ENCODE data around the gene ITGB3.
"Not testable (repeated sequence)": the region's sequence is repeated elsewhere in the genome, so short reads cannot be mapped to it uniquely, and the experiment has no call there.

The ITGB3 gene

DNA sequence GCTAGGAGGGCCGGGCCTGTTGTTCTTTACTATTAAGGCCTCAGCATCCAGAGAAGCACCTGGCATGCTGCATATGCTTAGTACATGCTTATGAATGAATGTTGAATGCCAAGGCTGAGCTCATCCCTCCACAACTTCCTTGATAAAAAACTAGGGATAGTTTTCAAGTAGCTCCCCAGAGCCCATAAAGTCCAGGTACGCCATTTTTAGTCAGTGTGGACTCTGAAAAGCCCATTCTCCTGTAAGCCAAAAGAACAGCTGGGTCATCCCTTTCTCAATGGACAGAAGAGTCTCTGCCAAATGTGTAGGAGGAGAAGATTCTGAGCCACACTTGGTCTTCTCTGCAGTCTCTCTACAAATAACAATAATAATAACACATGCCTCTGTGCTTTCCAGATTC, 8.9 kb upstream of the ITGB3 start:
- no peak for DNase-seq (ENCODE audit: low read depth in 2 of 2)

DNA sequence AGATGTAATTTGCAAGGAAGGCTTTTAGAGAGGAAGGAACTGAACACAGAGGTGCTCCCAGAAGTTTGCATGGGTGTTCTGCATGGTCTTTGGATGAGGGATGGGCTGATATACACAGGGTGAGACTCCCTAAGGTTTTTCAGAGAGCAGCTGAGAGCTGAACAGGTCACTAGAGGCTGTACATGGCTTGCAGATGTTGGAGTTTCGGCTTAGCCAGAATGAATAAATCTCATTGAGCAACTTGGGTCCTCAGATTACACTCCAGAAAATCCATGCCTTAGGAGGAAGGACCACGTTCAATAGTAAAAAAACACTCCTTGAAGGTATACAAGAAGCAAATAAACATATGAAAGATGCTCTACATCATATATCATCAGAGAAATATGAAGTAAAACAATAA, 7.5 kb upstream of the ITGB3 start:
- no peak for DNase-seq (ENCODE audit: low read depth in 2 of 2)

DNA sequence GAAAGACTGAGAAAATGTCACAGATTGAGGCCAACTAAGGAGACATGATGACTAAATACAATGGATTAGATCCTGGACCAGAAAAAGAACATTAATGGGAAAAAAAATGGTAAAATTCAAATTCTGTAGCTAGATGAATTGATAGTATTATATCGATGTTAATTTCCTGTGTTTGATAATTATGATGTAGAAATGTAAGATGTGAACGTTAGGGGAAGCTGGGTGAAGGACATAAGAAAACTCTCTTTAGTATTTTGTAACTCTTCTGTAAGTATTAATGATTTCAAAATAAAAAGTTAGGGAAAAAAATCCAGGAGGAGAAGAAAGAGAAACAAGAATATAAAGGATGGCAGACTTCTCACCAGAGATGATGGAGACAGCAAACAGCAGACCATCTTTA, 2.8 kb upstream of the ITGB3 start:
- DNase-seq (ENCODE audit: low read depth in 2 of 2): no peak

DNA sequence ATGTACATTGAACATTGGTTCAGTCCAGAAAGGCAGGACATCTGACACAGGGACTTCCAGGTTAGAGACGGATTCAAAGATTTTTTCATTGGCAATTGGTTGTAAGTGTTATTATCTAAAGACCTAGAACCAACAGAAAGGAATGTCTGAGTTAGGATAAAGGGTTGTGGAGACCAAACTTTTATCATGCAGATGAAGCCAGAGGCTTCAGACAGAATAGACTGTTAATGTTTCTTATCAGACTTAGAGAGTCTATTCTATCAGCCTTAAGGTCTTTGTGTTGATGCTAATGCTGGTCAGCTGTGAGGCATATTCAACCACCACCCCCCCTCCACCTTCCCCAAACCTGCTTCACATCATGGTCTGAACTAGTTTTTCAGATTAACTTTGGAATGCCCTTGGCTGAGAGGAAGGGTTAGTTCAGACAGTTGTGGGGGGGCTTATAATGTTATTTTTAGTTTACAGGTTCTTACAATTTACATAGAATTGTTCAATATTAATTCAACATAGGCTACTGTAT, 2.1 kb upstream of the ITGB3 start:
- no peak for DNase-seq (ENCODE audit: low read depth in 2 of 2)

DNA sequence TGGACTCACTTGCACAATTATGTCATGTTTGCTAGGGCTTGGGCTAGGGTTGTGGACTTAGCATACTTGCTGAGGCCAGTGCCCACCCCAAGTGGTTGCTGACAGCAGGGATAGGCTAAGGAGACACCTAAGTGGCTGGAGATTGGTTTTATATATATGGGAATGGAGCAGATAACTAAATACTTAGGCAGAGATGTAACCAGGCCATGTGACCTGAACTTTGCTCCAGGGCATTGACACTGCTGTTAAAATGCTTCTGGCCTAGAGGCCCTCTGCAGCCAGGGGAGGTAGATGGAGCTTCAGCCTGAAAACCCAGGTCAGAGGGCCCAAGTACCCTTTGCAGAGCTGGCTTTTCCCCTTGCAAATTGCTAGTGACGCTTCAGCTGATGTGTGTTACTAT, 1.4 kb upstream of the ITGB3 start:
- no peak for DNase-seq (ENCODE audit: low read depth in 2 of 2)

DNA sequence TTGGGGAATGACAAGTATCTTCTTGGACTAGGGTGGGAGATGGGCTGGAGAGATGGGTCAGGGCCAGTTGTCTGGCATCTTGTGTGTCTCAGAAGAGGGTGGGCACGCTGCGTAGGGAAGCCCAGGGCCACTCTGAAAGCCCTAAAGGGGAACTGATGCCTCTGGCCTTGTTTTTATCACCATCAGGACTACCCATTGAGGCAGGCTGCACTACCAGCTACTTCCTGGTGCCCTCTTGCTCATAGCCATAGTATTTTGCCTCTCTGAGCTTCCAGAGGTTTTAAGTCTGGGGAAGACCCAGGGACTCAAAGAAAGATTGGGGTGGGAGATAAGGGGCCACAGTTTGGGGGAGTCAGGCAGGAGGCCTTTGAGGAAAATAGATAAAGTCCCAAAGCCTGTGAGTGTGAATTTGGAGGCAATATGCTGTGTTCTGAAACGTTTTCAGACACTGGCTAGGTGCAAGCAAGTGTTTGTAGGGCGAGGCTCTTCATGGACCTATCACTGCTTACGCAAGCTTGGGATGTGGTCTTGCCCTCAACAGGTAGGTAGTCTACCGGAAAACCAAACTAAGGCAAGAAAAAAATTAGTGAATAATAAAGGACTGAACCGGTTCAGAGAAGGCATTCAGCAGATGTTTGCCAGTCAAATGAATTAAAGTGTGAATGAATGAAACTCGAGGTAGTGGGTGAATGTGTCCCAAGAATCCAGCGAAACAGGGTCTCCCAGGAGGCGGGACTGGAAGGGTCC, 688 bp upstream of the ITGB3 start:
- no peak for DNase-seq (ENCODE audit: low read depth in 2 of 2)

DNA sequence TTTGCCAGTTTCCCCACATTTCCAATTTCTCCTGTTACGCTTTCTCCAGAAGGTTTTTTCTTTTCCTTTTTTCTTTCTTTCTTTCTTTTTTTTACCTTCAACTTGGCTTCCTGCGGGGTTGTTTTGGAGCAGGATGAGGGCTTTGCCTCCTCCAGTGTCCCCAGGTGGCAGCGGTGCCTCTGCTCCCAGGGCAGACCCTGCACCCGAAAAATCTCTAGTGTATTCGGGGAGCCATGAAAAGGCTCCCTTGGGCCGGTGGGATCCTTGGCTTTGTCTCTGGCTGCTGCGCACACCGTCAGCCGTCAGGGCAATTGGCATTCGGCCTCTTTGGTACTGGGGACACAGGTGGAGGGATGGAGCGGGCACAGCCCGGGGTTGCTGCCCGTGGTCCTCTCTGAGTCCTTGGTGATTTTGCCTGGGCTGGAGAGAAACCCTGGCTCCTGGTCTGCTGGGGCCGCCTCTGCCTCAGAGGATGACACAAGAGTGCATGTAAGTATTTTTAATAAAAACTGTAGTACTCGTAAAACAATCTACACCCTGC, 846 bp downstream of the ITGB3 start:
- DNase-seq (ENCODE audit: low read depth in 2 of 2): no peak

DNA sequence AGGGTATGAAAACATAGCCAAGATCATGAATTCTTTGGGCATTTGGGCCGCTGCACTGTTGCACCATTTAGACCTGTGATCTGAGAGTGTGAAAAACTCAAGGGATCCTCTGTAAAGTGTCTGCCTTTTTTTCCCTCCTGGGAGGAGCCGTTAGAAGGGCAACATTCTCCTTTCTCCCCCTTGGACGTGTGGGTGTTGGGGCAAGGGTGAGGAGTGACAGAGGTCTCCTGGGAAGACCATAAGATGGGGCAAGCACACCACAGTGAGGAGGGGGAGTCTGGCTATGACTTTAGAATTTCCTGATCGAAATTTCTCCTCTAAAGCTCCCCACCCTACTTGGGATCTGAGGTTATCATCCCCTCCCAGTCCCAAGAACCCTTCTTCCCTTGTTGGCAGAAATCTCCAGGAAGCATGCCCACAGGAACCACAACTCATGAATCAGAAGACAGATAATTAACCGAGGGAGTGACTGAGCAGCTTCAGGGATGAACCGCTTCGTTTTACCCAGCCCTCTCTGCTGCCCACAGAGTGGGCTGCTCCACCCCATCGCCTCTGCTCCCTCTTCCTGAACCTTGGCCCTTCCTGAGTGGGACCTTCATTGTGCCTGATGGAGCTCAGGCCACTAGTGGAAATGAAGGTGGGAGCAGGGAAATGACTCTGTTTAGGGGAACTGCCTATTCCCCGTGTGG, 4.2 kb downstream of the ITGB3 start:
- no peak for DNase-seq (ENCODE audit: low read depth in 2 of 2)

DNA sequence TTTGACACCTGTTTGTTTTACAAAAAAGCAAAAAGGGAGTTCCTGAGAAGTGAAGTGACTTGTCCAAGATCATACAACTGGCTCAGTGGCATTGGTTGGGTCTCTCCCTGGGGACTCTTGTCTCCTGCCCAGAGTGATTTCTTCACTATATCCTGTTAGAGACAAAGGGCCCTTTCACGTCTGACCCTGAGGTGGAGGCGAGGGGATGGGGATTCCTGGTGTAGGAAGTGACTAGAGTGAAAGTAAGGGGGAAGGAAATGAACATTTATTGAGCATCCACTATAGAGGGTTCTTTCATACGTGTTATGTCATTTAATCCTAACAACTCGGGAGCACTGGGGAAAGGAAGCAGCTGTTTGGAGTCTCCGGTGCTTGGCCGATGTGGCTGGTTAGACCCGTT, 9.0 kb downstream of the ITGB3 start:
- no peak for DNase-seq (ENCODE audit: low read depth in 2 of 2)

DNA sequence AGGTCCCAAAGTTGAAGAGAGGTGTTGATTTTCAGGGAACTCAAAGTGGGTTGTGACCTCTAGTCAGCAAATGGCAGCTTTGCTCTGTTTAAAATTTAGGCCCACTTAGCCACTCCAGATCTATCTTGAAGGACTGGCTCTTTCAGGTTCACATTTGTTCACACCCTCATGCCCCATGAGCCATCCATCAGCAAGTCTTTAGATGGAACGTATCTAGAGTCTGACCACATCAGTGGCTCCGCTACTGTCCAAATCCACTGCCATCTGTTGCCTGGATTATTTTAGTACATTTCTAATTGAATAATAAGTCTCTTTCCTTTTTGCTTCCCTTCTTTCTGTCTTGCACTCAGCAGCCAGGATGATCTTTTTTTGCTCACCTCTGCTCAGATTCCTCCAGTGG, 10.5 kb downstream of the ITGB3 start:
- no peak for DNase-seq (ENCODE audit: low read depth in 2 of 2)

DNA sequence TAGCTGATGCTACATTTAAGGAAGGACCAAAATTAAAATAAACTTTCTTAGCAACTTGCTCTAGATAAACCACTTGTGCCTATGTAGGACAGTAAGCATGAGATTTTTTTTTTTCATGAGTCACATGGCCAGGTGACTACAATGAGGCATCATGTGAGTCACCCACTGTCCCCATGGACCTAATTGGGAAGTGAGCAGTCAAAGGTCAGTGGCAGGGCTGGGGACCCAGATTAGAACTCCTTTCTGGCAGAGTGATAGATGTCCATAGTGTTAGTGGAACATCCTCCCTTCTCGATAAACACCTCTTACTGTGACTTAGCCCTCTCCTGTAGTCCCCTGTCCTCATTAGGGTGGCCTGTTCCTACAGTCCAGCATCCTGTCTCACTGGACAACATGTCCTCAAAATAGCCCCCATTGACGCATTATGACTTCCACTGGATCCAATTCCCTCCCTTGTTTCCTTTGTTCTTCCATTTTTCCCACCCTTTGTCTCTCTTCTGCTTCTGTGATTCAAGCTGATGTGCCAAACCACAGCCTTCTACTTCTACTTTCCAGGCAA, 12.4 kb downstream of the ITGB3 start:
- no peak for DNase-seq (ENCODE audit: low read depth in 2 of 2)

DNA sequence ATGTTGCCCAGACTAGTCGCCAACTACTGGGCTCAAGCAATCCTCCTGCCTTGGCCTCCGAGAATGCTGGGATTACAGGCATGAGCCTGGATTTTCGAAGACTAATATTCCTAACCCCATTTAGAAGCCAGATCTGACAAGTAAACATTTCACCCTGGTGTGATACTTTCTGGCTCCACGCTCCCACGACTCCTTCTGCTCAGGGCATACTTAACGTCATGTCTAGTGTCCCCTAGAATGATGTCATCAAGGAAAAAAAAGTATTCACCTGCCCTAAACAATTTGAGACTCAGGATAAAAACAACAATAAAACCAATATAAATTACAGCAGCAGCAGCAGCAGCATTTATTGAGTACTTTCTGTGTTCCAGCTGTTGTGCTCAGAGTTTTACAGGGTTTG, 13.2 kb downstream of the ITGB3 start:
- no peak for DNase-seq (ENCODE audit: low read depth in 2 of 2)

DNA sequence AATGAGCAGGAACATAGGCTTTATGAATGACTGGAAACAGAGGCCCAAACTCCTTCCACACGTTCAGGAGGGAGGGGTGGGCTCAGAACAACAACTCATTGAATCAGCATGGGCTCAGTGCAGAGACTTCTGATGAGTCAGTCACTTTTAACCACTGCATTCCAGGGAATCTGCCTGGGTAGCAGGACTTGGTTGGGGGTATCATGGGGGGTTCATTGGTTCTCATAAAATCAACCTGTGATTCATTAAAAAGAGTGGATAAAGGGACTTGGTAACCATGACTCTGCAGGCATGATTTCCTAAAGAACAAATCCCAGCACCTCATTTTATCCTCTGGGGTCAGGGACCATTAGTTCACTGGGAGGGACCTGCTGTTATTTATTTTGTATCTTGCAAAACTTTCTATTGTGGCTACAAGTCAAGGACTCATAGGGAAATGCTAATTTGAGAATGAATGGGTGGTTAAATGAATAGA, 13.8 kb downstream of the ITGB3 start:
- DNase-seq (ENCODE audit: low read depth in 2 of 2): no peak

DNA sequence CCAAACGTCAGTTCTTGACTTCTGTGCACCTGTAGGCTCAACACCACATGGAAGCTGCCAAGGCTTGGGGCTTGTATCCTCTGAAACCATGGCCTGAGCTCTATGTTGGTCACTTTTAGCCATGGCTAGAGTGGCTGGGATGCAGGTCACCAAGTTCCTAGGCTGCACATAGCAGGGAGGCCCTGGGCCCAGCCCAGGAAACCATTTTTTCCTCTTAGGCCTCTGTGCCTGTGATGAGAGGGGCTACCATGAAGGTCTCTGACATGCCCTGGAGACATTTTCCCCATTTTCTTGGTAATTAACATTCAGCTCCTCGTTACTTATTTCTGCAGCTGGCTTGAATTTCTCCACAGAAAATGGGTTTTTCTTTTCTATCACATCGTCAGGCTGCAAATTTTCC, 15.3 kb downstream of the ITGB3 start:
- not testable (repeated sequence) for DNase-seq (ENCODE audit: low read depth in 2 of 2)

DNA sequence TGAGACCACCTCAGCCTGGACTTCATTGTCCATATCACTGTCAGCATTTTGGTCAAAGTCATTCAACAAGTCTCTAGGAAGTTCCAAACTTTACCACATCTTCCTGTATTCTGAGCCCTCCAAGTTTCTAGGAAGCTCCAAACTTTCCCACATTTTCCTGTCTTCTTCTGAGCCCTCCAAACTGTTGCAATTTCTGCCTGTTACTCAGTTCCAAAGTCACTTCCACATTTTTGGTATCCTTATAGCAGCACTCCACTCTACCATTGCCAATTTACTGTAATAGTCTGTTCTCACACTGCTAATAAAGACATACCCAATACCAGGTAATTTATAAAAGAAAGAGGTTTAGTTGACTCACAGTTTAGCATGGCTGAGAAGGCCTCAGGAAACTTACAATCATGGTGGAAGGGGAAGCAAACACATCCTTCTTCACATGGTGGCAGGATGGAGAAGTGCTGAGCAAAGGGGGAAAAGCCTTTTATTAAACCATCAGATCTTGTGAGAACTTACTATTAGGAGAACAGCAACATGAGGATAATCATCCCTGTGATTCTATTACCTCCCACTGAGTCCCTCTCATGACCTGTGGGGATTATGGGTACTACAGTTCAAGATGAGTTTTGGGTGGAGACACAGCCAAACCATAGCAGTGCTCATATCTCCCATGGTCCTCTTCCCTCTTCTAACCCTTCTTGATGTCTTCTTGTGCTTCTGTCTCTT, 16.1 kb downstream of the ITGB3 start:
- not testable (repeated sequence) for DNase-seq (ENCODE audit: low read depth in 2 of 2)

DNA sequence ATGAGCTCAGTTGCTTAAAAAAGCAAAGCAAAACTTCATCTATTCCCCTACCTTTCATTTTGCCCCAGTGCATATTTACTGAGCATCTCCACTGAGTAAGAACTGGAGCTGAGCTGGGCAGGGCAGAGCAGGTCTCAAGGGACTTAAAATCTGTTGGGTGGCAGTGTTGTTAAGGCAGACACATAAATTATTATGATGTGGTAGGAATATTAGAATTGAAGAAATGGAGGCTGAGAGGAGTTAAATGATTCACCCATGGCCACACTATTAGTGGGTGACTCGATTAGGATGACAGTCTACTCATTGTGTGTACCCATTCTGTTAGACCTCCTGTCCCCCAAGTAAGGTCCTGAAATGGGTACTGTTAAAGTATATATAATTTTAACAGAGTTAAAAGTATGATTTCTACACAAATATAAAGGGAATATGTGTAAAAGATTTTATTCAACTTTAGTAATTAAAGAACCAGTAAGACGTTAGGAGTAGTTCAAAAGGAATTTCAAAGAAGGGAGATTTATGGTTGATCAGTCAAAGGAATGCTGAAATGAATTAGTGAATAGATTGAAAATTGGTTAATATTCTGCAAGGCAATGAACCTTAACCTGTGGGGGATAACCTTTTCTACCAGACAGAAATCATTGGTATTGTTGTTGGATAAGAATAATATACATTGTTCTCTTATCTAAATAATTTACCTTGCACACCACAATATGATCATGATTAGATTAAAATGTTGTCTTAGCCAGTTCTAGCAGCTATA, 17.5 kb downstream of the ITGB3 start:
- no peak for DNase-seq (ENCODE audit: low read depth in 2 of 2)

DNA sequence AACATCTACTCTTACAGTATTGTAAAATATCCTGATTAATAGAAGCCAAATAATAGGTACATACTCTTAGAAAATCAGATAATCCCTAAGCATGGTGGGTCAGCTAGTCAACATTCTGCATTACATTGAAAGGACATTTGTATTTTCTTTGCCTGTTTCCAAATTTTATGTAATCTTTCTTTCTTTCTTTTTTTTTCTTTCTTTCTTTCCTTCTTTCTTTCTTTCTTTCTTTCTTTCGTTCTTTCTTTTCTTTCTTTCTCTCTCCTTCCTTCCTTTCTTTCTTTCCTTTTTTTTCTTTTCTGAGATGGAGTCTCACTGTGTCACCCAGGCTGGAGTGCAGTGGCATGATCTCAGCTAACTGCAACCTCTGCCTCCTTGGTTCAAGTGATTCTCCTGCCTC, 18.9 kb downstream of the ITGB3 start:
- DNase-seq (ENCODE audit: low read depth in 2 of 2): no peak

DNA sequence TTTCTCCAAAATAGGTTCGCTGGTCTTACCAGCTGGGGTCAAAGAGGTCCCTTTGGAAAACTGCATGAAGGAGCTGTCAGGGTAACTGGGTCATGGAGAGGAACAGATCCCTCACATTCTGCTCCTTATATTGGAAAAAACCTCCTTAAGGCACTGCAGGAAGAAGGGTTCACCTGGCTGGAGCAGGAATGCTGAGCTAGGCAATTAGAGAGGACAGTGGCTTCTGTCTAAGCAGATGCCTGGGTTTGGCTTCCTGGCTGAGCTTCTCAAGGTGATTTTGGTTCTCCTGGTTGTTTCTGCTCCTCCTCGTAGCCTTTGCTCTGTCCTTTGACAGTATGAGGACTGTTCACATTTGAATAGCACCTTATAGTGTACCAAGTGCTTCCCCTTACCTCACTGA, 19.6 kb downstream of the ITGB3 start:
- no peak for DNase-seq (ENCODE audit: low read depth in 2 of 2)

DNA sequence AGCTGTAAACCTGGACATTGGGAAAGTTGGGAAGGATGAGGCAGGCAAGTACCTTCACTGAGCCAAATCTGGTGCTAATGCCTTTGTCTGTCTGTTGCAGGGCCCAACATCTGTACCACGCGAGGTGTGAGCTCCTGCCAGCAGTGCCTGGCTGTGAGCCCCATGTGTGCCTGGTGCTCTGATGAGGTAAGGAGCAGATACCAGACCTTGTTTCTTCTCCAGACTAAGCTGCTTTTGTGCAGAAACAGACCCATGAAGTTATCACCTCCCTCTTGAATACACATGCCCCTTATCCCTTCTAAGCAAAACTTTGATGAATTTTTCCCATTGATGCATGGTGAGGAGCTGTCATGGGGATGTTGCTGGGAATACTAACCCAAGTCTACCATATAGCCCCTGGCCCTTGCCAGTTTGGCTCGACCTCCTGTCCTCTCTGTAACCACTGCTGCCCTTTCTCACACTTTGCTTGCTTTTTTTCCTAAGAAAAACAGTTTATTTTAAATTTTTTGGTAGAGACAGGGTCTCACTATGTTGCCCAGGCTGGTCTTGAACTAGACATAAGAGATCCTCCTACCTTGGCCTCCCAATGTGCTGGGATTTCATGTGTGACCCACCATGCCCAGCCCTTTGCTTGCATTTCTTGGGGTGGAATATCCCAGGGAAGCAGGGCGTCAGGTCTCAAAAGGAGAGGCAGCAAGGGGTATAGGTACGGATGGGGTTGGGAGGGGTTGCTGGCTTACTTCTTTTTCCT, 20.9 kb downstream of the ITGB3 start:
- DNase-seq (ENCODE audit: low read depth in 2 of 2): no peak

DNA sequence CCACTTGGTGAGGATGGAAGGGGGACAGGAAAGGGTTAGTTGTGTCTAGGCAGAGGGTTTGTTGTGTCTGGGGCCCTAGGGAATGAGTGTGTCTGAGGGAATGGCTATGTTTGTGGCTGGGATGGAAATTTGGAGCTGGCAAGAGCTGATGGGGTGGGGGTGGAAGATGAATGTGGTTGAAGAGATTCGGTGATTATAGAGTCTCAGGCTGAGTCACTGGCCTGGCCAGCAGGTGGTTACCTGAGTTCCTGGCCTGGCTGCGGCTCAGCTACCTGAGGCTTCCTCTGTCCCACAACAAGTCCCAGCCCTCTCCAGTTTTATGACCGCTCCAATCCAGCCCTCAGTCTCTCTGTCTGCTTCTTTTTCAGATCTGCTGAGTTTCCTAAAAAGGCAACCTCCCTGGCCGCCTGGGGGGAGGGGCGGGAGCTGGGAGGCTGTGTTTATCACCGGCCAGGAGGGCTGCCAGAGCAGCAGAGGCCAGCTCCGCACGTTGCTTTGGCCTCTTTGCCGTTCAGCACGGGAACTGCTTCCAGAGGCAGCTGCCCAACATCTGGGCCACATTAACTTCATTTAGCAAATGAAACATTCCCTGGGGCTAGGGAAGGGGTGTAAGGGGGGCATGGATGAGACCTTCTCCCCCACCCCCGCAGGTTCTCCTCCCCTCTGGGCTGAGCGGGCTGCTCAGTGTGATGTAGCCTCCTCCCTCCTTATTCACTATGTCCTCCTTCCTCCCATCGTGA, 21.8 kb downstream of the ITGB3 start:
- DNase-seq (ENCODE audit: low read depth in 2 of 2): no peak

Data from stimulated activated CD4-positive, alpha-beta T cell treated with anti-CD3 and anti-CD28 coated beads, Interleukin-1b, Interleukin-23, amount 100 ng/mL, for 4 hours (primary cell).